Progenitor cell of endocrine pancreas (in vitro differentiated cells): Measurements from ENCODE around the gene RASA1. TPM values are rescaled to one million over a fixed set of nuclear protein-coding genes. Genes with fewer than 3 reads are reported as not detected.

Experiments
- DNase-seq: peaks from one replicate; pipeline ENCODE4 v3.0.0; 2021; ENCODE audit warnings: low spot score; ENCODE audit not compliant: unreplicated experiment
- H3K27ac Mint-ChIP-seq: 2 replicates; pipeline ENCODE4 v1.8.0; 2021; ENCODE audit warnings: mild to moderate bottlenecking, moderate library complexity, mixed read lengths
- H3K27me3 Mint-ChIP-seq: 2 replicates; pipeline ENCODE4 v1.8.0; 2021; ENCODE audit warnings: mixed read lengths
- H3K36me3 Mint-ChIP-seq: 2 replicates; pipeline ENCODE4 v1.8.0; 2022; ENCODE audit warnings: mixed read lengths; ENCODE audit not compliant: insufficient read depth
- H3K4me1 Mint-ChIP-seq: 2 replicates; pipeline ENCODE4 v1.8.0; 2021; ENCODE audit warnings: low read depth, mixed read lengths
- H3K4me3 Mint-ChIP-seq: 2 replicates; pipeline ENCODE4 v1.8.0; 2021; ENCODE audit warnings: low read depth, mild to moderate bottlenecking, moderate library complexity, mixed read lengths
- H3K9me3 Mint-ChIP-seq: 2 replicates; pipeline ENCODE4 v1.8.0; 2021; ENCODE audit warnings: low read depth, mixed read lengths
- total RNA-seq: library from RNA; stranded (reverse); gene quantifications from 2 replicates; pipeline ENCODE4 v1.2.1, GENCODE V29; 2021
- TF ChIP-seq, protein P1 (sequence below): fragments of 200-600 bp; sonication (generic); IDR thresholded peaks from one replicate; pipeline ENCODE4 v1.5.0; 2021; ENCODE audit warnings: antibody characterized with exemption, mild to moderate bottlenecking; ENCODE audit not compliant: unreplicated experiment

The RASA1 gene
- total RNA-seq, 1 donor from 2014 or later = 42.6 TPM

DNA sequence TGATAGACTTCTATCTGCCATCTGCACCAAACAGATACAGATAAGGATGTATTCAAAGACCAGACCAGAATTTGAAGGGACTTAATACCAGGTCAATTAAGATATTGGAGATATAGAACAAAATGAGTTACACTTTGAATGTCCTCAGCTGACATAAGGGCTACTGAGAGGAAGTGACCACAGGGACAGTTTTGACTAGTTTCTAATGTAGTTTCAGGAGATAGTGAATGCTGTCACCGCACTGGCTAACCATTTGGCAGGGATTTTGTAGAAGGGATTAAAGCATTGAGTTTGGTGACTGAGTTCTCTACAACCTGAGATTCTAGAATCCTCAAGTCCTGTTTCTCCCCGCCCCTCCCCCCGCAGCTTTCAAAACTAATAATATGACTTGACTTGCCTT is 122.4 kb downstream of the RASA1 start:
- Mint-ChIP-seq H3K36me3 (peaks cover 36% of the 10 kb centered on the region), H3K27ac (peak overlapping the region; percentile 81), H3K9me3 (no peaks in the 10 kb centered on the region), H3K27me3 (no peaks in the 10 kb centered on the region), H3K4me3 (no peak overlapping the region), H3K4me1 (peaks cover 24% of the 10 kb centered on the region)
- TF ChIP-seq, protein P1, sequence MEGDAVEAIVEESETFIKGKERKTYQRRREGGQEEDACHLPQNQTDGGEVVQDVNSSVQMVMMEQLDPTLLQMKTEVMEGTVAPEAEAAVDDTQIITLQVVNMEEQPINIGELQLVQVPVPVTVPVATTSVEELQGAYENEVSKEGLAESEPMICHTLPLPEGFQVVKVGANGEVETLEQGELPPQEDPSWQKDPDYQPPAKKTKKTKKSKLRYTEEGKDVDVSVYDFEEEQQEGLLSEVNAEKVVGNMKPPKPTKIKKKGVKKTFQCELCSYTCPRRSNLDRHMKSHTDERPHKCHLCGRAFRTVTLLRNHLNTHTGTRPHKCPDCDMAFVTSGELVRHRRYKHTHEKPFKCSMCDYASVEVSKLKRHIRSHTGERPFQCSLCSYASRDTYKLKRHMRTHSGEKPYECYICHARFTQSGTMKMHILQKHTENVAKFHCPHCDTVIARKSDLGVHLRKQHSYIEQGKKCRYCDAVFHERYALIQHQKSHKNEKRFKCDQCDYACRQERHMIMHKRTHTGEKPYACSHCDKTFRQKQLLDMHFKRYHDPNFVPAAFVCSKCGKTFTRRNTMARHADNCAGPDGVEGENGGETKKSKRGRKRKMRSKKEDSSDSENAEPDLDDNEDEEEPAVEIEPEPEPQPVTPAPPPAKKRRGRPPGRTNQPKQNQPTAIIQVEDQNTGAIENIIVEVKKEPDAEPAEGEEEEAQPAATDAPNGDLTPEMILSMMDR = no peak
- DNase-seq = no peak

DNA sequence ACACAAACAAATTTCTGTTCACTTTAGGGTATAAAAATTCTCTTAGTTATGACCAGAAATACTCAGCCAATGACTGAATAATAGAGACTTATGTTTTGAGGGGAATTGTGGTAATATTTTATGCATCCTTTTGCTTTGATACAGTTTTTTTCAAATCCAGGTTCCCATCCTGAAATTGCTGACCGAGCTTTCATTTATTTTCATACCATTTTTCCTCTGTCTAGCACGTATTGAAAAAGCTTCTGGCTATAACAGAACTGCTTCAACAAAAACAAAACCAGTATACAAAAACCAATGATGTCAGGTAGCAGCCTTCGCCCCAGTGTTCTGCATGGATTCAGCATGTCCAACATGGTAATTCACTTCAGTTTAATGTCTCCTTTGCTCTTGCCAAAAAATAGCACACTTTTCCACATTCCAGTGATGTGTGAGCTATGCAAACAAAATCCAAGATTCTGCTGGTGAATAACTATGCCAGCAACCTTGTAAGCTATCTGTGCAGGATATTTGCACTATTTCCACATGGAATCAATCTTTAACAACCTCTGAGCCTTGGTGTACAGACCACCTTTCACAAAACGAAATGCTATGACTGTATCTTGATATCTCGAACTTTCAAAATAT is 123.0 kb downstream of the RASA1 start:
- Mint-ChIP-seq H3K4me3 (no peak overlapping the region), H3K36me3 (peaks cover 37% of the 10 kb centered on the region), H3K27ac (peak overlapping the region; percentile 52), H3K9me3 (no peaks in the 10 kb centered on the region), H3K27me3 (no peaks in the 10 kb centered on the region), H3K4me1 (peaks cover 27% of the 10 kb centered on the region)
- TF ChIP-seq, protein P1 = no peak
- DNase-seq = no peak

DNA sequence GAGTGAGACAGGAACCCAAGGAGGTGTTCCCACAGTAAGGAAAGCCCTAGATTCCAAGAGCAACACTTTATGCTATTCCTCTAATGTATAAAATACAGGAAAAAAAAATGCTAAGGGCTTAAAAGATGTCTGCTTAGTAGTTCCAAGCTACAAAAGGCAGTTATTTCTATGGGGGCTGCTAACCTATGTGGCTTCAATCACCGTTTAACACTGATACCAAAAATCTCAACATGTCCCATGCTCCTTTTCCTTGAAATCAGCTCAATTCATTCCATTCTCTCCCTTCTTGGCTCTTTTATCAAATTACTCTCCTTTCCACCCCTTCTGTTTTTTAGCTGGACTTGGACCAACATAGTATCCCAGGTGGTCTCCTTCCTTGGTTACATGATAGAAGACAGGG is 124.5 kb downstream of the RASA1 start:
- Mint-ChIP-seq H3K4me1 (peaks cover 22% of the 10 kb centered on the region), H3K9me3 (no peaks in the 10 kb centered on the region), H3K27me3 (no peaks in the 10 kb centered on the region), H3K36me3 (peaks cover 36% of the 10 kb centered on the region), H3K27ac (no peak overlapping the region), H3K4me3 (no peak overlapping the region)
- no peak for DNase-seq
- TF ChIP-seq, protein P1 = no peak

DNA sequence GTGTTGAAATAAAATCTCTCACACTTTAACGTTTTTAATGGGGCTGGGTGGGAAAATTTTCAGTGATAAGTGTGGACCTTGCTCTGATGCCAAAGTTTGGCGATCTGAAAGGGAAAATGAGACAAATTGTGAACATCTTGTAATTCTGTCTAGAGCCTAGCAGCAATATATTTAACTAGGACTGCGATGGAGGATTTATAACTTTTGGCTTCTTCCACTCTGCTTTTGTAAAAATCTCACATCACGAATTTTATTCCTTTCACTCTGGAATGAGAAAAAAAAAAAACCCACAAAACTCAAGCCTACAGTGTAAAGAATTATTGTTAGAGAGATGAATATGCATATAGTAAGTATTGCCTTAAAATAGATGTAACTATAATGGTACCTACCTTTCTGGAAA is 125.1 kb downstream of the RASA1 start:
- Mint-ChIP-seq H3K36me3 (peaks cover 36% of the 10 kb centered on the region), H3K9me3 (no peaks in the 10 kb centered on the region), H3K4me3 (no peak overlapping the region), H3K27me3 (no peaks in the 10 kb centered on the region), H3K4me1 (peaks cover 22% of the 10 kb centered on the region), H3K27ac (no peak overlapping the region)
- no peak for DNase-seq
- TF ChIP-seq, protein P1 = no peak

DNA sequence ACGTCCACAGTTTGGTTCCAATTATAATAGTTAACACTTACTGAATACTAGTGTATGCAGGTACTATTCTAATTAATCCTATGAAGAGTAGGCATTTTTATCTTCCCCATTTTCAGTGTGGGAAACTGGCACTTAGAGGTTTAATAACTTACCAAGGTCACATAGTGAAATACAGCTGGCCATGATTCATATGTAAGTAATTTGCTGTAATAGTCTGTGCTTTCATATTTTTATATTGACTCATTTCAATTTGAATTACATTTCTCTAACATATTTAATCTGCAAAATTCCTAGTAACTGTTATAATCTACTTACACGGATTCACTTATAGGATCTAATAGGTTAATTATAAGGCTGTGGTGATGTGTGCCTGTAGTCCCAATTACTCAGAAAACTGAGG is 125.6 kb downstream of the RASA1 start:
- Mint-ChIP-seq H3K4me3 (no peak overlapping the region), H3K9me3 (no peaks in the 10 kb centered on the region), H3K36me3 (peaks cover 33% of the 10 kb centered on the region), H3K27ac (no peak overlapping the region), H3K27me3 (no peaks in the 10 kb centered on the region), H3K4me1 (peaks cover 22% of the 10 kb centered on the region)
- DNase-seq = no peak
- TF ChIP-seq, protein P1 = no peak
